Hepatocyte (in vitro differentiated cells): ENCODE measurements around the gene USP3.

ENCODE experiments used
- CTCF ChIP-seq: fragments of 200-600 bp; sonication (generic); IDR thresholded peaks from 2 replicates; pipeline ENCODE4 v1.5.1; 2016; ENCODE audit warnings: antibody characterized with exemption, mild to moderate bottlenecking; ENCODE audit not compliant: poor library complexity
- EZH2 ChIP-seq: fragments of 200-600 bp; sonication (generic); IDR thresholded peaks from 2 replicates; pipeline ENCODE4 v1.6.1; 2016; ENCODE audit warnings: antibody characterized with exemption, mild to moderate bottlenecking, borderline replicate concordance
- EZH2phosphoT487 ChIP-seq: fragments of 200-600 bp; sonication (generic); IDR thresholded peaks from one replicate; pipeline ENCODE4 v1.6.1; 2018; ENCODE audit warnings: antibody characterized with exemption, mild to moderate bottlenecking, low read depth, moderate library complexity; ENCODE audit not compliant: unreplicated experiment, severe bottlenecking

- TF ChIP-seq CTCF, result no peak
- TF ChIP-seq EZH2phosphoT487, result no peak
- TF ChIP-seq EZH2, result no peak
Observed at GRCh38 chr15:63600001-63600615, 95.7 kb downstream of the USP3 start.
